Retinal pigment epithelial cell (primary cell): ENCODE data around the gene IDH3A.

Source experiments
- DNase-seq: peaks from one replicate; pipeline ENCODE4 v3.0.0-alpha.2; 2010; ENCODE audit warnings: low read depth
- H3K4me3 ChIP-seq: 2 replicates; pipeline ENCODE4 v1.5.1; 2011; ENCODE audit warnings: mild to moderate bottlenecking, low read length, control low read depth, moderate library complexity
- CTCF ChIP-seq: conservative IDR thresholded peaks from 2 replicates; pipeline ENCODE4 v1.5.1; 2011; ENCODE audit warnings: low read depth, low read length, control low read depth, inconsistent platforms

IDH3A gene

GRCh38 chr15:78193731-78194567 lies 44.8 kb downstream of the IDH3A start:
- no peak for DNase-seq
- no peak for TF ChIP-seq CTCF
- no peak overlapping the region for H3K4me3 ChIP-seq

- DNase-seq = no peak
- H3K4me3 ChIP-seq = no peak overlapping the region
- TF ChIP-seq CTCF = no peak
Observed at GRCh38 chr15:78194568-78194925, 45.4 kb downstream of the IDH3A start.

- H3K4me3 ChIP-seq = no peak overlapping the region
- no peak for DNase-seq
- peak; percentile 80 for TF ChIP-seq CTCF
Observed at GRCh38 chr15:78195735-78196201, 46.6 kb downstream of the IDH3A start.

GRCh38 chr15:78197632-78198031 lies 48.5 kb downstream of the IDH3A start:
- no peak for TF ChIP-seq CTCF
- H3K4me3 ChIP-seq = no peak overlapping the region

GRCh38 chr15:78200276-78200930 lies 51.2 kb downstream of the IDH3A start:
- no peak for DNase-seq
- no peak overlapping the region for H3K4me3 ChIP-seq
- TF ChIP-seq CTCF = no peak

More at GRCh38 chr15:78197632-78198031, 48.5 kb downstream of the IDH3A start:
- no peak for DNase-seq

GRCh38 chr15:78201281-78202190 lies 52.4 kb downstream of the IDH3A start:
- no peak for DNase-seq
- no peak for TF ChIP-seq CTCF
- H3K4me3 ChIP-seq = no peak overlapping the region
